T-helper 9 cell (primary cell): ENCODE results near the gene PAK2.
"Not testable (repeated sequence)": the region's sequence is repeated elsewhere in the genome, so short reads cannot be mapped to it uniquely, and the experiment has no call there.

ENCODE experiments used
- DNase-seq: peaks from one replicate; pipeline ENCODE4 v3.0.0-alpha.2; 2020
- total RNA-seq, 2 donors: gene quantifications; one replicate each; lab custom pipeline; 2026; lab: John Stamatoyannopoulos, UW

Gene PAK2
- total RNA-seq = 96.0 to 152 reads per million in 2 donors

- DNase-seq = peak; percentile 89
Observed at GRCh38 chr3:196739671-196740480, at the start of gene PAK2. PAK2 (plus strand) TSS chr3:196739857; CDS start chr3:196782647, 42,790 bp downstream.

GRCh38 chr3:196689941-196690660 lies 49.6 kb upstream of the PAK2 start:
- DNase-seq = no peak

GRCh38 chr3:196691386-196691785 lies 48.3 kb upstream of the PAK2 start:
- DNase-seq = no peak

GRCh38 chr3:196694202-196694638 lies 45.4 kb upstream of the PAK2 start:
- DNase-seq = no peak

GRCh38 chr3:196694941-196695848 lies 44.5 kb upstream of the PAK2 start:
- DNase-seq = no peak

- no peak for DNase-seq
Observed at GRCh38 chr3:196695849-196696226, 43.8 kb upstream of the PAK2 start.

- no peak for DNase-seq
Observed at GRCh38 chr3:196697270-196697669, 42.4 kb upstream of the PAK2 start.

GRCh38 chr3:196699749-196700148 lies 39.9 kb upstream of the PAK2 start:
- no peak for DNase-seq

GRCh38 chr3:196700801-196701200 lies 38.9 kb upstream of the PAK2 start:
- DNase-seq = no peak

GRCh38 chr3:196706327-196706726 lies 33.3 kb upstream of the PAK2 start:
- DNase-seq = no peak

- no peak for DNase-seq
Observed at GRCh38 chr3:196706731-196707130, 32.9 kb upstream of the PAK2 start.

- DNase-seq = no peak
Observed at GRCh38 chr3:196707566-196707965, 32.1 kb upstream of the PAK2 start.

- DNase-seq = no peak
Observed at GRCh38 chr3:196708467-196708866, 31.2 kb upstream of the PAK2 start.

GRCh38 chr3:196711838-196712513 lies 27.7 kb upstream of the PAK2 start, which contains the start of the genes CEP19 and PIGX:
CEP19 (minus strand) TSS chr3:196712250; CDS start chr3:196708657, 3,593 bp downstream.
PIGX (plus strand) TSS chr3:196712377.
- peak; percentile 89 for DNase-seq

- peak; percentile 68 for DNase-seq
Observed at GRCh38 chr3:196712514-196713413, 26.9 kb upstream of the PAK2 start.

- not testable (repeated sequence) for DNase-seq
Observed at GRCh38 chr3:196717162-196717561, 22.5 kb upstream of the PAK2 start.

GRCh38 chr3:196721097-196721496 lies 18.6 kb upstream of the PAK2 start:
- no peak for DNase-seq

- DNase-seq = no peak
Observed at GRCh38 chr3:196726788-196727675, 12.6 kb upstream of the PAK2 start.

- no peak for DNase-seq
Observed at GRCh38 chr3:196735751-196736150, 3.9 kb upstream of the PAK2 start.
